Liver (tissue), 9 donors: ENCODE results near the gene SH2D3C. TPM values are rescaled to one million over a fixed set of nuclear protein-coding genes. Genes with fewer than 3 reads are reported as not detected.

Source experiments
- DNase-seq: peaks from one replicate; pipeline ENCODE4 v3.0.0-alpha.2; 2017; ENCODE audit warnings: low spot score
- H3K27ac ChIP-seq, 2 donors: one replicate each; pipeline ENCODE4 v1.7.0; 2013; ENCODE audit warnings: inconsistent platforms in 2 of 2, low read length in 2 of 2, control low read depth in 1 of 2, low read depth in 1 of 2, mild to moderate bottlenecking in 1 of 2
- H3K27me3 ChIP-seq, 4 donors: one replicate each; pipeline versions ENCODE4 v1.6.1 to v1.7.0; 2013; ENCODE audit warnings: low read length in 3 of 4, inconsistent platforms in 1 of 4, mild to moderate bottlenecking in 1 of 4, moderate library complexity in 1 of 4; ENCODE audit not compliant: control insufficient read depth in 4 of 4, insufficient read depth in 4 of 4
- H3K36me3 ChIP-seq, 4 donors: one replicate each; pipeline versions ENCODE4 v1.6.1 to v1.7.0; 2013; ENCODE audit warnings: low read length in 3 of 4, mild to moderate bottlenecking in 3 of 4, low read depth in 1 of 4, moderate library complexity in 1 of 4; ENCODE audit not compliant: control insufficient read depth in 4 of 4, insufficient read depth in 3 of 4
- H3K4me1 ChIP-seq, 4 donors: one replicate each; pipeline versions ENCODE4 v1.6.1 to v1.7.0; 2013; ENCODE audit warnings: low read length in 3 of 4, mild to moderate bottlenecking in 3 of 4, moderate library complexity in 1 of 4; ENCODE audit not compliant: control insufficient read depth in 4 of 4, insufficient read depth in 4 of 4
- H3K4me3 ChIP-seq, 3 donors: one replicate each; pipeline versions ENCODE4 v1.6.1 to v1.7.0; 2013; ENCODE audit warnings: low read length in 3 of 3, control low read depth in 1 of 3, low read depth in 1 of 3, mild to moderate bottlenecking in 1 of 3
- H3K9ac ChIP-seq, 2 donors: one replicate each; pipeline ENCODE4 v1.7.0; 2013; ENCODE audit warnings: low read length in 2 of 2, mild to moderate bottlenecking in 2 of 2, moderate library complexity in 2 of 2, control low read depth in 1 of 2, low read depth in 1 of 2
- H3K9me3 ChIP-seq, 4 donors: one replicate each; pipeline versions ENCODE4 v1.6.1 to v1.7.0; 2013; ENCODE audit warnings: low read length in 3 of 4; ENCODE audit not compliant: control insufficient read depth in 4 of 4
- EGR1 ChIP-seq, 2 donors: IDR thresholded peaks; 2 replicates each; pipeline ENCODE4 v1.6.1; 2016 to 2018; ENCODE audit warnings: antibody characterized with exemption in 2 of 2, low read depth in 2 of 2
- FOXA1 ChIP-seq: IDR thresholded peaks from 2 replicates; pipeline ENCODE4 v1.6.1; 2016; ENCODE audit warnings: antibody characterized with exemption
- GABPA ChIP-seq, 2 donors: IDR thresholded peaks in 1 of 2; conservative IDR thresholded peaks in 1 of 2; 2 replicates each; pipeline ENCODE4 v1.6.1; 2016; ENCODE audit warnings: antibody characterized with exemption in 2 of 2, mild to moderate bottlenecking in 1 of 2, moderate library complexity in 1 of 2
- HNF4A ChIP-seq, 2 donors: conservative IDR thresholded peaks; 2 replicates each; pipeline ENCODE4 v1.6.1; 2016; ENCODE audit warnings: antibody characterized with exemption in 2 of 2, mild to moderate bottlenecking in 2 of 2
- HNF4G ChIP-seq: IDR thresholded peaks from 2 replicates; pipeline ENCODE4 v1.6.1; 2016; ENCODE audit warnings: antibody characterized with exemption
- JUND ChIP-seq, 2 donors: IDR thresholded peaks; 2 replicates each; pipeline ENCODE4 v1.6.1; 2016; ENCODE audit warnings: antibody characterized with exemption in 2 of 2
- NR2F2 ChIP-seq: IDR thresholded peaks from 2 replicates; pipeline ENCODE4 v1.6.1; 2016; ENCODE audit warnings: antibody characterized with exemption
- RAD21 ChIP-seq, 2 donors: IDR thresholded peaks; 2 replicates each; pipeline ENCODE4 v1.6.1; 2016; ENCODE audit warnings: antibody characterized with exemption in 2 of 2, mild to moderate bottlenecking in 2 of 2
- RXRA ChIP-seq, 2 donors: IDR thresholded peaks; 2 replicates each; pipeline ENCODE4 v1.6.1; 2017 to 2018; ENCODE audit warnings: antibody characterized with exemption in 2 of 2, mild to moderate bottlenecking in 1 of 2
- SP1 ChIP-seq: IDR thresholded peaks from 2 replicates; pipeline ENCODE4 v1.6.1; 2018; ENCODE audit warnings: antibody characterized with exemption, mild to moderate bottlenecking
- TAF1 ChIP-seq: conservative IDR thresholded peaks from 2 replicates; pipeline ENCODE4 v1.6.1; 2016; ENCODE audit warnings: antibody characterized with exemption, mild to moderate bottlenecking
- YY1 ChIP-seq: IDR thresholded peaks from 2 replicates; pipeline ENCODE4 v1.6.1; 2016; ENCODE audit warnings: antibody characterized with exemption, mild to moderate bottlenecking
- WGBS: extraction: QIAGEN DNeasy Blood & Tissue Kit; methylation state at CpG from one replicate; pipeline ENCODE4 v1.1.7; 2013; 5-methylcytosine and 5-hydroxymethylcytosine counted together
- polyA plus RNA-seq, 2 donors: library from polyadenylated mRNA; stranded (reverse) in 1 of 2; unstranded in 1 of 2; fragments of 200-250 nt in 1 of 2; fragments of >200 nt in 1 of 2; fragmentation: Nextera tagmentation in 1 of 2; extraction: Ambion mirVana in 1 of 2; gene quantifications; one replicate each; pipeline versions ENCODE4 v1.2.1 to v1.2.3, GENCODE V29; 2013 to 2015
- total RNA-seq, 2 donors: library from RNA; depleted of rRNA; stranded (reverse); fragments of >200 nt; gene quantifications; one replicate each; pipeline ENCODE4 v1.2.3, GENCODE V29; 2014
- TF ChIP-seq, protein P1 (sequence below): fragments of 150-350 bp; IDR thresholded peaks from 2 replicates; pipeline ENCODE4 v1.5.1; 2017; ENCODE audit warnings: improper control_type of control experiment, low read depth, low read length; ENCODE audit not compliant: missing input control
- TF ChIP-seq, protein P2 (sequence below): IDR thresholded peaks from 2 replicates; pipeline ENCODE4 v1.6.1; 2016; ENCODE audit warnings: antibody characterized with exemption
- TF ChIP-seq, protein P3 (sequence below): IDR thresholded peaks from 2 replicates; pipeline ENCODE4 v1.6.1; 2016; ENCODE audit warnings: antibody characterized with exemption
- TF ChIP-seq, protein P4 (sequence below): IDR thresholded peaks from 2 replicates; pipeline ENCODE4 v1.6.1; 2016; ENCODE audit warnings: antibody characterized with exemption, mild to moderate bottlenecking
- TF ChIP-seq, protein P5 (sequence below): IDR thresholded peaks from 2 replicates; pipeline ENCODE4 v1.6.1; 2016; ENCODE audit warnings: antibody characterized with exemption
- donor health status: healthy.
- donor health status: healthy.
- donor health status: healthy.
- donor health status: healthy.
- donor health status: healthy.

Gene SH2D3C
- total and polyA plus RNA-seq, 4 donors, result 2.2 to 5.1 (median 3.9) TPM

DNA sequence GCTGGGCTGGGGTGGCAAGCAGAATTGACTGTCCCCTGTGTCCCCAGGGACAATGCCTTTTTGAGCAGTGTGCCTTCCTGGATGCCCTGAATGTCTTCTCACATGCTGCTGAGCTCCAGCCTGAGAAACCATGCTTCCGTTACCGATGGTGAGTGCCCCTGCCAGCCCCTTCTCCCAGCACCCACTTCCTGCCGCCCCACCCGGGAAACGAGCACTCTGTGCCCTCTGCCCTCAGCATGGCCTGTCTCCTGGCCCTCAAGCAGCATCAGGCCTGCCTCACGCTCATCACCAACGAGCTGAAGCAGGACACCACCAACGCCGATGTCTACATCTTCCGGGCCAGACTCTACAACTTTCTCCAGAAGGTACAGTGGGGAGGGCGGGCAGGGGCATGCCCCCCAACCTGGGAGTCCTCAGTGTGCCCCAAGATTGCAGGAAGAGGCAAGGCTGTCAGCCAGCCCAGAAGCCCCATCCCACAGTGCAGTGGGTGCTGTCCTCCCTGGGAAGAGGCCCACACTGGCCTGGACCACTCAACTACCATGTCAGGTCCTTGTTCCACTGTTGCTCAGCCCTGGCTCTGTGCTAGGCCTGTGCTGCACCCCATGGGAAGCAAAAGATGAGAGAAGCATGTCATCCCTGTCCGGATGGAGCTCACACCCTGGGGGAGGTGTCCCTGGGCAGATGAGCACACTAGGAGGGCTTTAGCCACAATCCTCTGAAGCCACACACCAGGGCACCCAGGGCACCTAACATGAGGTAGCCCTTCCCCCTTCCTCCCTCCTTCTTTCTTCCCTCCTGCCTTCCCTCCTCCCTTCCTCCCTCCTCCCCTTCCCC, 58.2 kb downstream of the SH2D3C start:
- Histone ChIP-seq H3K27ac (no peak overlapping the region), H3K9ac (no peak overlapping the region), H3K9me3 (no peaks in the 10 kb centered on the region), H3K36me3 (no peaks in the 10 kb centered on the region), H3K4me3 (no peak overlapping the region), H3K27me3 (no peaks in the 10 kb centered on the region), H3K4me1 (peaks cover 3 to 12% (median 6%) of the 10 kb centered on the region in 4 donors)
- TF ChIP-seq FOXA1, result no peak
- TF ChIP-seq RAD21 (IDR thresholded peaks at IDR 0.05), result no peak
- TF ChIP-seq, protein P1, sequence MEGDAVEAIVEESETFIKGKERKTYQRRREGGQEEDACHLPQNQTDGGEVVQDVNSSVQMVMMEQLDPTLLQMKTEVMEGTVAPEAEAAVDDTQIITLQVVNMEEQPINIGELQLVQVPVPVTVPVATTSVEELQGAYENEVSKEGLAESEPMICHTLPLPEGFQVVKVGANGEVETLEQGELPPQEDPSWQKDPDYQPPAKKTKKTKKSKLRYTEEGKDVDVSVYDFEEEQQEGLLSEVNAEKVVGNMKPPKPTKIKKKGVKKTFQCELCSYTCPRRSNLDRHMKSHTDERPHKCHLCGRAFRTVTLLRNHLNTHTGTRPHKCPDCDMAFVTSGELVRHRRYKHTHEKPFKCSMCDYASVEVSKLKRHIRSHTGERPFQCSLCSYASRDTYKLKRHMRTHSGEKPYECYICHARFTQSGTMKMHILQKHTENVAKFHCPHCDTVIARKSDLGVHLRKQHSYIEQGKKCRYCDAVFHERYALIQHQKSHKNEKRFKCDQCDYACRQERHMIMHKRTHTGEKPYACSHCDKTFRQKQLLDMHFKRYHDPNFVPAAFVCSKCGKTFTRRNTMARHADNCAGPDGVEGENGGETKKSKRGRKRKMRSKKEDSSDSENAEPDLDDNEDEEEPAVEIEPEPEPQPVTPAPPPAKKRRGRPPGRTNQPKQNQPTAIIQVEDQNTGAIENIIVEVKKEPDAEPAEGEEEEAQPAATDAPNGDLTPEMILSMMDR, result no peak
- TF ChIP-seq, protein P2, sequence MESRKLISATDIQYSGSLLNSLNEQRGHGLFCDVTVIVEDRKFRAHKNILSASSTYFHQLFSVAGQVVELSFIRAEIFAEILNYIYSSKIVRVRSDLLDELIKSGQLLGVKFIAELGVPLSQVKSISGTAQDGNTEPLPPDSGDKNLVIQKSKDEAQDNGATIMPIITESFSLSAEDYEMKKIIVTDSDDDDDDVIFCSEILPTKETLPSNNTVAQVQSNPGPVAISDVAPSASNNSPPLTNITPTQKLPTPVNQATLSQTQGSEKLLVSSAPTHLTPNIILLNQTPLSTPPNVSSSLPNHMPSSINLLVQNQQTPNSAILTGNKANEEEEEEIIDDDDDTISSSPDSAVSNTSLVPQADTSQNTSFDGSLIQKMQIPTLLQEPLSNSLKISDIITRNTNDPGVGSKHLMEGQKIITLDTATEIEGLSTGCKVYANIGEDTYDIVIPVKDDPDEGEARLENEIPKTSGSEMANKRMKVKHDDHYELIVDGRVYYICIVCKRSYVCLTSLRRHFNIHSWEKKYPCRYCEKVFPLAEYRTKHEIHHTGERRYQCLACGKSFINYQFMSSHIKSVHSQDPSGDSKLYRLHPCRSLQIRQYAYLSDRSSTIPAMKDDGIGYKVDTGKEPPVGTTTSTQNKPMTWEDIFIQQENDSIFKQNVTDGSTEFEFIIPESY, result no peak
- TF ChIP-seq JUND (IDR thresholded peaks at IDR 0.05), result no peak
- TF ChIP-seq, protein P3, sequence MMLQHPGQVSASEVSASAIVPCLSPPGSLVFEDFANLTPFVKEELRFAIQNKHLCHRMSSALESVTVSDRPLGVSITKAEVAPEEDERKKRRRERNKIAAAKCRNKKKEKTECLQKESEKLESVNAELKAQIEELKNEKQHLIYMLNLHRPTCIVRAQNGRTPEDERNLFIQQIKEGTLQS, result no peak
- TF ChIP-seq NR2F2, result no peak
- no peak for TF ChIP-seq HNF4A (conservative IDR thresholded peaks at IDR 0.05)
- no peak for TF ChIP-seq GABPA (IDR thresholded peaks at IDR 0.05 in 1 of 2, conservative IDR thresholded peaks at IDR 0.05 in 1 of 2)
- TF ChIP-seq, protein P4, sequence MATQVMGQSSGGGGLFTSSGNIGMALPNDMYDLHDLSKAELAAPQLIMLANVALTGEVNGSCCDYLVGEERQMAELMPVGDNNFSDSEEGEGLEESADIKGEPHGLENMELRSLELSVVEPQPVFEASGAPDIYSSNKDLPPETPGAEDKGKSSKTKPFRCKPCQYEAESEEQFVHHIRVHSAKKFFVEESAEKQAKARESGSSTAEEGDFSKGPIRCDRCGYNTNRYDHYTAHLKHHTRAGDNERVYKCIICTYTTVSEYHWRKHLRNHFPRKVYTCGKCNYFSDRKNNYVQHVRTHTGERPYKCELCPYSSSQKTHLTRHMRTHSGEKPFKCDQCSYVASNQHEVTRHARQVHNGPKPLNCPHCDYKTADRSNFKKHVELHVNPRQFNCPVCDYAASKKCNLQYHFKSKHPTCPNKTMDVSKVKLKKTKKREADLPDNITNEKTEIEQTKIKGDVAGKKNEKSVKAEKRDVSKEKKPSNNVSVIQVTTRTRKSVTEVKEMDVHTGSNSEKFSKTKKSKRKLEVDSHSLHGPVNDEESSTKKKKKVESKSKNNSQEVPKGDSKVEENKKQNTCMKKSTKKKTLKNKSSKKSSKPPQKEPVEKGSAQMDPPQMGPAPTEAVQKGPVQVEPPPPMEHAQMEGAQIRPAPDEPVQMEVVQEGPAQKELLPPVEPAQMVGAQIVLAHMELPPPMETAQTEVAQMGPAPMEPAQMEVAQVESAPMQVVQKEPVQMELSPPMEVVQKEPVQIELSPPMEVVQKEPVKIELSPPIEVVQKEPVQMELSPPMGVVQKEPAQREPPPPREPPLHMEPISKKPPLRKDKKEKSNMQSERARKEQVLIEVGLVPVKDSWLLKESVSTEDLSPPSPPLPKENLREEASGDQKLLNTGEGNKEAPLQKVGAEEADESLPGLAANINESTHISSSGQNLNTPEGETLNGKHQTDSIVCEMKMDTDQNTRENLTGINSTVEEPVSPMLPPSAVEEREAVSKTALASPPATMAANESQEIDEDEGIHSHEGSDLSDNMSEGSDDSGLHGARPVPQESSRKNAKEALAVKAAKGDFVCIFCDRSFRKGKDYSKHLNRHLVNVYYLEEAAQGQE, result no peak
- TF ChIP-seq YY1, result no peak
- no peak for TF ChIP-seq HNF4G
- TF ChIP-seq SP1, result no peak
- TF ChIP-seq RXRA (IDR thresholded peaks at IDR 0.05), result no peak
- no peak for TF ChIP-seq TAF1
- TF ChIP-seq EGR1 (IDR thresholded peaks at IDR 0.05; ENCODE audit: low read depth in 2 of 2), result no peak
- TF ChIP-seq, protein P5, sequence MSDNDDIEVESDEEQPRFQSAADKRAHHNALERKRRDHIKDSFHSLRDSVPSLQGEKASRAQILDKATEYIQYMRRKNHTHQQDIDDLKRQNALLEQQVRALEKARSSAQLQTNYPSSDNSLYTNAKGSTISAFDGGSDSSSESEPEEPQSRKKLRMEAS, result no peak
- no peak for DNase-seq
- WGBS, result 83% methylated on average over 12 of the region's 12 CpGs
